PFSK-1 (cell line): ENCODE data around the gene BUB1B.

Source experiments
- FOXP2 ChIP-seq: optimal IDR thresholded peaks from 2 replicates; pipeline ENCODE3; 2011; ENCODE audit warnings: borderline replicate concordance, control low read depth, inconsistent platforms; ENCODE audit not compliant: insufficient read depth; ENCODE audit errors: extremely low read length, extremely low read depth
- POLR2AphosphoS5 ChIP-seq: IDR thresholded peaks from 2 replicates; pipeline ENCODE4 v1.6.1; 2012; ENCODE audit warnings: low read depth, mild to moderate bottlenecking, control low read depth, low read length, moderate library complexity
- REST ChIP-seq, 2 experiments: IDR thresholded peaks; 2 replicates each; pipeline versions ENCODE4 v1.6.1 to v1.8.0; 2011 to 2012; ENCODE audit warnings: low read depth in 2 of 2, low read length in 2 of 2, control low read depth in 1 of 2, inconsistent platforms in 1 of 2, mild to moderate bottlenecking in 1 of 2, moderate library complexity in 1 of 2; ENCODE audit not compliant: insufficient read depth in 1 of 2
- SIN3A ChIP-seq: IDR thresholded peaks from 2 replicates; pipeline ENCODE4 v1.6.1; 2012; ENCODE audit warnings: mild to moderate bottlenecking, low read length, moderate library complexity, borderline replicate concordance; ENCODE audit not compliant: insufficient read depth
- TAF1 ChIP-seq: IDR thresholded peaks from 2 replicates; pipeline ENCODE4 v1.6.1; 2012; ENCODE audit warnings: low read length, control low read depth, borderline replicate concordance; ENCODE audit not compliant: insufficient read depth

BUB1B gene

GRCh38 chr15:40258544-40258943 is 97.7 kb downstream of the BUB1B start:
- no peak for TF ChIP-seq POLR2AphosphoS5
- TF ChIP-seq FOXP2, result no peak
- TF ChIP-seq REST (IDR thresholded peaks at IDR 0.05; ENCODE audit: insufficient read depth in 1 of 2, low read depth in 2 of 2, low read length in 2 of 2), result no peak
- TF ChIP-seq SIN3A, result no peak
- no peak for TF ChIP-seq TAF1

GRCh38 chr15:40259021-40259420 is 98.2 kb downstream of the BUB1B start:
- TF ChIP-seq REST (IDR thresholded peaks at IDR 0.05; ENCODE audit: insufficient read depth in 1 of 2, low read depth in 2 of 2, low read length in 2 of 2) (no peak), TAF1 (no peak), FOXP2 (no peak), SIN3A (no peak), POLR2AphosphoS5 (no peak)

- TF ChIP-seq REST (IDR thresholded peaks at IDR 0.05; ENCODE audit: insufficient read depth in 1 of 2, low read depth in 2 of 2, low read length in 2 of 2) (no peak), TAF1 (no peak), POLR2AphosphoS5 (no peak), SIN3A (no peak)
Measured at GRCh38 chr15:40263024-40263754, 102.3 kb downstream of the BUB1B start.

- TF ChIP-seq SIN3A, result no peak
- no peak for TF ChIP-seq FOXP2
- no peak for TF ChIP-seq POLR2AphosphoS5
- TF ChIP-seq TAF1, result no peak
- no peak for TF ChIP-seq REST (IDR thresholded peaks at IDR 0.05; ENCODE audit: insufficient read depth in 1 of 2, low read depth in 2 of 2, low read length in 2 of 2)
Measured at GRCh38 chr15:40264321-40265153, 103.7 kb downstream of the BUB1B start.
